SU-DHL-6 (cell line): Measurements from ENCODE around the gene KLF13.

Experiments used
- H2AFZ ChIP-seq: fragments of 200-600 bp; sonication (generic); 2 replicates; pipeline ENCODE4 v1.6.1; 2014; ENCODE audit warnings: low read depth, mild to moderate bottlenecking, moderate library complexity, mixed read lengths, antibody characterized with exemption, low read length; ENCODE audit not compliant: severe bottlenecking
- H3F3A ChIP-seq: fragments of 200-600 bp; shearing (Covaris generic); 2 replicates; pipeline ENCODE4 v1.6.0; 2016; ENCODE audit warnings: antibody characterized with exemption, mild to moderate bottlenecking; ENCODE audit not compliant: insufficient read depth
- H3K27ac ChIP-seq: fragments of 200-600 bp; sonication (generic); 2 replicates; pipeline ENCODE4 v1.5.1; 2016; ENCODE audit warnings: low read depth, mild to moderate bottlenecking, low read length, moderate library complexity, mixed read lengths
- H3K27me3 ChIP-seq: fragments of 200-600 bp; sonication (generic), shearing (Covaris generic); 2 replicates; pipeline ENCODE4 v1.6.0; 2014; ENCODE audit warnings: mild to moderate bottlenecking, low read length
- H3K36me3 ChIP-seq: fragments of 200-600 bp; sonication (generic); 2 replicates; pipeline ENCODE4 v1.6.1; 2014; ENCODE audit warnings: mild to moderate bottlenecking, low read length, mixed read lengths
- H3K4me2 ChIP-seq: fragments of 300-600, 200-600 bp; shearing (Covaris generic), sonication (generic); 2 replicates; pipeline ENCODE4 v1.6.0; 2014; ENCODE audit warnings: low read length, low read depth, mild to moderate bottlenecking; ENCODE audit not compliant: poor library complexity, severe bottlenecking
- H3K4me3 ChIP-seq: fragments of 200-600 bp; sonication (generic); 2 replicates; pipeline ENCODE4 v1.5.1; 2014; ENCODE audit warnings: antibody characterized with exemption, low read length, mild to moderate bottlenecking, mixed read lengths; ENCODE audit not compliant: insufficient read depth, poor library complexity, severe bottlenecking
- H3K79me2 ChIP-seq: fragments of 200-600 bp; sonication (generic); 2 replicates; pipeline ENCODE4 v1.6.1; 2014; ENCODE audit warnings: mild to moderate bottlenecking, low read length, moderate library complexity; ENCODE audit not compliant: insufficient read depth
- H3K9ac ChIP-seq: fragments of 200-600 bp; sonication (generic); 2 replicates; pipeline ENCODE4 v1.7.0; 2014; ENCODE audit warnings: mild to moderate bottlenecking, low read length
- H3K9me2 ChIP-seq: fragments of 200-600 bp; sonication (generic); replicated peaks from 2 replicates; pipeline ENCODE4 v1.6.1; 2014; ENCODE audit warnings: low read length; ENCODE audit not compliant: insufficient read depth
- H3K9me3 ChIP-seq: fragments of 200-600 bp; sonication (generic); 2 replicates; pipeline ENCODE4 v1.6.1; 2014; ENCODE audit warnings: low read length, mixed read lengths; ENCODE audit not compliant: insufficient read depth
- H4K20me1 ChIP-seq: fragments of 200-600 bp; sonication (generic); 2 replicates; pipeline ENCODE4 v1.6.1; 2014; ENCODE audit warnings: low read depth, mild to moderate bottlenecking, antibody characterized with exemption, low read length, moderate library complexity, mixed read lengths
- EZH2phosphoT487 ChIP-seq: fragments of 200-600 bp; sonication (generic), shearing (Covaris generic); conservative IDR thresholded peaks from 2 replicates; pipeline ENCODE4 v1.6.1; 2018; ENCODE audit warnings: mild to moderate bottlenecking, antibody characterized with exemption, low read length, moderate library complexity, mixed read lengths
- TF ChIP-seq, protein P1 (sequence below): fragments of 200-600 bp; sonication (generic); IDR thresholded peaks from one replicate; pipeline ENCODE4 v1.5.1; 2017; ENCODE audit warnings: antibody characterized with exemption, mild to moderate bottlenecking, low read length, moderate library complexity; ENCODE audit not compliant: insufficient read depth, poor library complexity, severe bottlenecking

KLF13 gene

GRCh38 chr15:31371520-31372240 is 45.0 kb downstream of the KLF13 start:
- no peaks in the 10 kb centered on the region for H3K9me2 ChIP-seq
- H3K27ac ChIP-seq: no peak overlapping the region
- TF ChIP-seq, protein P1, sequence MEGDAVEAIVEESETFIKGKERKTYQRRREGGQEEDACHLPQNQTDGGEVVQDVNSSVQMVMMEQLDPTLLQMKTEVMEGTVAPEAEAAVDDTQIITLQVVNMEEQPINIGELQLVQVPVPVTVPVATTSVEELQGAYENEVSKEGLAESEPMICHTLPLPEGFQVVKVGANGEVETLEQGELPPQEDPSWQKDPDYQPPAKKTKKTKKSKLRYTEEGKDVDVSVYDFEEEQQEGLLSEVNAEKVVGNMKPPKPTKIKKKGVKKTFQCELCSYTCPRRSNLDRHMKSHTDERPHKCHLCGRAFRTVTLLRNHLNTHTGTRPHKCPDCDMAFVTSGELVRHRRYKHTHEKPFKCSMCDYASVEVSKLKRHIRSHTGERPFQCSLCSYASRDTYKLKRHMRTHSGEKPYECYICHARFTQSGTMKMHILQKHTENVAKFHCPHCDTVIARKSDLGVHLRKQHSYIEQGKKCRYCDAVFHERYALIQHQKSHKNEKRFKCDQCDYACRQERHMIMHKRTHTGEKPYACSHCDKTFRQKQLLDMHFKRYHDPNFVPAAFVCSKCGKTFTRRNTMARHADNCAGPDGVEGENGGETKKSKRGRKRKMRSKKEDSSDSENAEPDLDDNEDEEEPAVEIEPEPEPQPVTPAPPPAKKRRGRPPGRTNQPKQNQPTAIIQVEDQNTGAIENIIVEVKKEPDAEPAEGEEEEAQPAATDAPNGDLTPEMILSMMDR: no peak
- TF ChIP-seq EZH2phosphoT487: no peak
- no peak overlapping the region for H2AFZ ChIP-seq
- H3K9ac ChIP-seq: no peak overlapping the region
- H3F3A ChIP-seq: no peaks in the 10 kb centered on the region
- H3K4me2 ChIP-seq: no peak overlapping the region
- H3K9me3 ChIP-seq: no peaks in the 10 kb centered on the region
- H3K27me3 ChIP-seq: no peaks in the 10 kb centered on the region
- no peaks in the 10 kb centered on the region for H3K36me3 ChIP-seq
- peaks cover 21% of the 10 kb centered on the region; the same call in 1 of the 2 replicates for H3K79me2 ChIP-seq
- H4K20me1 ChIP-seq: 0 out of 2 replicates have a peak, but pooled peaks cover 7% of the 10 kb centered on the region
- no peak overlapping the region for H3K4me3 ChIP-seq

DNA sequence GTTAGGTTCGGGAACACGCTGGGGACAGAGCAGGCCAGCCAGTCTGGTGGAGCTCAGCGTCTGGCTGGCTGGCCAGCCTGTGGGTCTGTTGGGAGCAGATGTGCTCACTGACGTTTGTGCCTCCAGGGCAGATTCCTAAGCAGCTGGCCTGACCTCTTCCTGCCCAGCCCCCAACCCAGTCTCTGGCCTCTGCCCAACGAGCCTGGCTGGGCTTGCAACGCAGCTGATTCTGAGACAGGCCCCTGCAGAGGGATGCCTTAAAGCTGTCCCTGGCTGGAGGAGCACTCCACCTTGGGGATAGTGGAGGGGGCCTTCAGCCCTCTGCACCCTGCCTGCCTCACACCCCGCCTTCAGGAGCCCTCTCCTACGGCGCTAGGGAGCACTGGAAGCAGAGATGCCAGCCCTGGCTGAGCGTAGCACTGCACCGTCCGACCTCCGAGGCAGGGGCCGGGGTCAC is 46.0 kb downstream of the KLF13 start:
- TF ChIP-seq EZH2phosphoT487: no peak
- TF ChIP-seq, protein P1: no peak
- Histone ChIP-seq H3K4me3 (no peak overlapping the region), H3K4me2 (no peak overlapping the region), H3K27me3 (no peaks in the 10 kb centered on the region), H3K9me3 (no peaks in the 10 kb centered on the region), H3K27ac (no peak overlapping the region), H3K9ac (no peak overlapping the region), H3K9me2 (no peaks in the 10 kb centered on the region), H3F3A (no peaks in the 10 kb centered on the region), H2AFZ (no peak overlapping the region), H4K20me1 (0 out of 2 replicates have a peak, but pooled peaks cover 7% of the 10 kb centered on the region), H3K36me3 (no peaks in the 10 kb centered on the region), H3K79me2 (peaks cover 21% of the 10 kb centered on the region; the same call in 1 of the 2 replicates)

GRCh38 chr15:31373096-31373865 is 46.6 kb downstream of the KLF13 start:
- Histone ChIP-seq H3K4me2 (no peak overlapping the region), H3F3A (no peaks in the 10 kb centered on the region), H3K27ac (no peak overlapping the region), H4K20me1 (0 out of 2 replicates have a peak, but pooled peaks cover 7% of the 10 kb centered on the region), H2AFZ (no peak overlapping the region), H3K79me2 (peaks cover 21% of the 10 kb centered on the region; the same call in 1 of the 2 replicates), H3K9me3 (no peaks in the 10 kb centered on the region), H3K9me2 (no peaks in the 10 kb centered on the region), H3K4me3 (no peak overlapping the region), H3K36me3 (no peaks in the 10 kb centered on the region), H3K27me3 (no peaks in the 10 kb centered on the region), H3K9ac (no peak overlapping the region)
- no peak for TF ChIP-seq EZH2phosphoT487
- TF ChIP-seq, protein P1: no peak
